Right lobe of liver (tissue), 4 donors: Measurements from ENCODE around the gene PNPLA5.

Experiments used
- CTCF ChIP-seq, 4 donors: fragments of 200-600 bp in 3 of 4; fragments of 450-650 bp in 1 of 4; IDR thresholded peaks; one replicate each; pipeline versions ENCODE4 v1.5.1 to v1.8.0; 2016 to 2022; ENCODE audit warnings: antibody characterized with exemption in 4 of 4, mild to moderate bottlenecking in 2 of 4
- POLR2A ChIP-seq: fragments of 450-650 bp; IDR thresholded peaks from one replicate; pipeline ENCODE4 v1.6.1; 2017; ENCODE audit warnings: antibody characterized with exemption, mild to moderate bottlenecking
- donor health status: DM: no; HTN: no; CAD: no.
- donor health status: DM: no; HTN: no; CAD: no.
- donor health status: DM: no; HTN: yes; CAD: no.

- no peak for TF ChIP-seq CTCF (IDR thresholded peaks at IDR 0.05)
- TF ChIP-seq POLR2A: no peak
Measured at GRCh38 chr22:43869799-43870198, 22.0 kb downstream of the PNPLA5 start.
